ENCODE data around the gene MAPKBP1.

DNA sequence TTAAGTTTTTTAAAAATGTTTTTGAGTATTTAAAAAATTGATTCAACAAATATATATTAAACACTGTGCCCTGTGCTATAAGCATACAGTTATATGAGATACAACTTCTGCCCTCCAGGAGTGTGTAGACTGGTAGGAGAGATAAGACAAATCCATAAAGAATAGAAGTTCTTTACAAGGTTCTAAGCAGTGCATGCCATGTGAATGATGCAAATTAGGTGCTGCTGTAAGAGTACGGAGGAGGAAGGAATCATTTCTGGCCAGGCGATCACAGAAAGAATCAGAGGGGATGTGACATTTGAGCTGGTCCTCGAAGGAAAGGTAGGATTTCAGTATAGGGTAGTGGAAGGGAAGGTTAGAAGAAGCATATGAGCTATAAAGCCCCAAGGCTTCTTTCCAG, 14.0 kb downstream of the MAPKBP1 start:
- TF ChIP-seq, protein P1, sequence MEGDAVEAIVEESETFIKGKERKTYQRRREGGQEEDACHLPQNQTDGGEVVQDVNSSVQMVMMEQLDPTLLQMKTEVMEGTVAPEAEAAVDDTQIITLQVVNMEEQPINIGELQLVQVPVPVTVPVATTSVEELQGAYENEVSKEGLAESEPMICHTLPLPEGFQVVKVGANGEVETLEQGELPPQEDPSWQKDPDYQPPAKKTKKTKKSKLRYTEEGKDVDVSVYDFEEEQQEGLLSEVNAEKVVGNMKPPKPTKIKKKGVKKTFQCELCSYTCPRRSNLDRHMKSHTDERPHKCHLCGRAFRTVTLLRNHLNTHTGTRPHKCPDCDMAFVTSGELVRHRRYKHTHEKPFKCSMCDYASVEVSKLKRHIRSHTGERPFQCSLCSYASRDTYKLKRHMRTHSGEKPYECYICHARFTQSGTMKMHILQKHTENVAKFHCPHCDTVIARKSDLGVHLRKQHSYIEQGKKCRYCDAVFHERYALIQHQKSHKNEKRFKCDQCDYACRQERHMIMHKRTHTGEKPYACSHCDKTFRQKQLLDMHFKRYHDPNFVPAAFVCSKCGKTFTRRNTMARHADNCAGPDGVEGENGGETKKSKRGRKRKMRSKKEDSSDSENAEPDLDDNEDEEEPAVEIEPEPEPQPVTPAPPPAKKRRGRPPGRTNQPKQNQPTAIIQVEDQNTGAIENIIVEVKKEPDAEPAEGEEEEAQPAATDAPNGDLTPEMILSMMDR (IDR thresholded peaks at IDR 0.05): no peak
- no peak for TF ChIP-seq POLR2A (IDR thresholded peaks at IDR 0.05)
